Right lobe of liver (tissue), 4 donors: ENCODE measurements around the gene PAX6.

Source experiments
- POLR2A ChIP-seq: fragments of 450-650 bp; IDR thresholded peaks from one replicate; pipeline ENCODE4 v1.6.1; 2017; ENCODE audit warnings: antibody characterized with exemption, mild to moderate bottlenecking
- TF ChIP-seq, protein P1 (sequence below), 4 donors: fragments of 200-600 bp in 3 of 4; fragments of 450-650 bp in 1 of 4; IDR thresholded peaks; one replicate each; pipeline versions ENCODE4 v1.5.1 to v1.8.0; 2016 to 2022; ENCODE audit warnings: antibody characterized with exemption in 4 of 4, mild to moderate bottlenecking in 2 of 4
- donor health status: DM: no; HTN: no; CAD: no.
- donor health status: DM: no; HTN: no; CAD: no.
- donor health status: DM: no; HTN: yes; CAD: no.

DNA sequence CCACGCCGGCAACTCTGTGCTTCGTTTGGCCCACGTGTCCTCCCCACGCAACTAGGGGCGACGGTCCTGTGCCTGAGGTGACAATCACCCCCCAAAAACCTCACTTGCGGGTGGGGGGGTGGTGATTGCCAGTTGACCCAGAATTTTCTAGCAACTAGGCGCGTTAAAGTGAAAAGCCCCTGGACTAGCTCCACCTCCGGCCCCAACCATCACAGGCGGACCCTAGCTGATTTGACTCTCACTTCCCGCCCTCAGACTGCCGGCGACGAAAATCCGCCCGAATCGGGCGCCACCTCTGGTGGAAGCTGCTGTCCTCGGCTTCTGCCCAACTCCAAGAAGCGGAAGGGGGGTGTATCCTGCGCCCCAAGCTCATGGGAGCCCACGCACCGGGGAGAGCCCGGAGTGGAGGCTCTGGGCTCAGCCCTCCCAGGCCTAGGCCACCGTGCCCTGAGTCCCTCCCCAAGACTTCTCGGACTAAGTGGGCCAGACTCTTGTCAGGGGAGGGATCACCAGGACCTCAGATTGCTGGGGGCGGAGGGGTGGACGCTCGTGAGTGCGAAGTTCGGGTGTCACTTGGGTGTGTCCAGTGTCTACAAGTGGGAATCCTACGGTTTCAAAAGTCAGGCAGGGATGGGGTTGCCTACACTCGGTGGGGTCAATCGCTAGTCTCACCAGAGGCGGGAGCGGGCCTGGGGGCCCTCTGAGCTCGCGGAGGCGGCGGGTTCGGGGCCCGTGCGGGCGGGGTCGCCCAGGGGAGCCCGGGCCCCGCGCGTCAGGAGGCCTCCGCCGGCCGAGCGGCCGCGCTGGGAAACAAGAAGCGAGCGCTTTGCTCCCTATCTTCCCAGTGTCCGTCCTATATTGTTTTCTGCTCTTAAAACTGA, 12.3 kb downstream of the PAX6 start:
- TF ChIP-seq, protein P1, sequence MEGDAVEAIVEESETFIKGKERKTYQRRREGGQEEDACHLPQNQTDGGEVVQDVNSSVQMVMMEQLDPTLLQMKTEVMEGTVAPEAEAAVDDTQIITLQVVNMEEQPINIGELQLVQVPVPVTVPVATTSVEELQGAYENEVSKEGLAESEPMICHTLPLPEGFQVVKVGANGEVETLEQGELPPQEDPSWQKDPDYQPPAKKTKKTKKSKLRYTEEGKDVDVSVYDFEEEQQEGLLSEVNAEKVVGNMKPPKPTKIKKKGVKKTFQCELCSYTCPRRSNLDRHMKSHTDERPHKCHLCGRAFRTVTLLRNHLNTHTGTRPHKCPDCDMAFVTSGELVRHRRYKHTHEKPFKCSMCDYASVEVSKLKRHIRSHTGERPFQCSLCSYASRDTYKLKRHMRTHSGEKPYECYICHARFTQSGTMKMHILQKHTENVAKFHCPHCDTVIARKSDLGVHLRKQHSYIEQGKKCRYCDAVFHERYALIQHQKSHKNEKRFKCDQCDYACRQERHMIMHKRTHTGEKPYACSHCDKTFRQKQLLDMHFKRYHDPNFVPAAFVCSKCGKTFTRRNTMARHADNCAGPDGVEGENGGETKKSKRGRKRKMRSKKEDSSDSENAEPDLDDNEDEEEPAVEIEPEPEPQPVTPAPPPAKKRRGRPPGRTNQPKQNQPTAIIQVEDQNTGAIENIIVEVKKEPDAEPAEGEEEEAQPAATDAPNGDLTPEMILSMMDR (IDR thresholded peaks at IDR 0.05): no peak
- TF ChIP-seq POLR2A: no peak
